Activated CD4-positive, alpha-beta T cell treated with anti-CD3 and anti-CD28 coated beads, Interleukin-2, amount 50 U/mL, for 48 hours (primary cell): Measurements from ENCODE around the gene ZBTB40.

ENCODE experiments used
- DNase-seq, 2 experiments: peaks; one replicate each; pipeline ENCODE4 v3.0.0-alpha.2; 2020

The ZBTB40 gene

GRCh38 chr1:22507587-22507986, 55.9 kb downstream of the ZBTB40 start:
- DNase-seq = no peak

DNA sequence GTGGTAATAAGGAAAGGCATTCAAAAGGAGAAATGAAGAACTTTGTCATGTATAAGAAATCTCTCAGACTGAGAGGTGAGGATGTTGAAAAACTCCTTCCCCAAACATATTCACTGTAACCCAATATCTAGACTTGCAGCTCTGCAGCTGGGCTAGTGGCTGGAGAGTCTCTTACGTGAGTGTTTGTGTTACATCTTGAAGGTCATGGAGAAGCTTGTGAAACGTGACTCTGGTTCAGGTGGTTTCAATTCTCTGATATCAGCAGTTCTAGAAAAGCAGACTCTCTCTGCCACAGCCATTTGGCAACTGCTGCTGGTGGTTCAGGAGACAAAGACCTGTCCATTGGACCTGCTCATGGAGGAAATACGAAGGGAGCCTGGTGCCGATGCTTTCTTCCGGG, 56.7 kb downstream of the ZBTB40 start:
- DNase-seq = no peak

DNA sequence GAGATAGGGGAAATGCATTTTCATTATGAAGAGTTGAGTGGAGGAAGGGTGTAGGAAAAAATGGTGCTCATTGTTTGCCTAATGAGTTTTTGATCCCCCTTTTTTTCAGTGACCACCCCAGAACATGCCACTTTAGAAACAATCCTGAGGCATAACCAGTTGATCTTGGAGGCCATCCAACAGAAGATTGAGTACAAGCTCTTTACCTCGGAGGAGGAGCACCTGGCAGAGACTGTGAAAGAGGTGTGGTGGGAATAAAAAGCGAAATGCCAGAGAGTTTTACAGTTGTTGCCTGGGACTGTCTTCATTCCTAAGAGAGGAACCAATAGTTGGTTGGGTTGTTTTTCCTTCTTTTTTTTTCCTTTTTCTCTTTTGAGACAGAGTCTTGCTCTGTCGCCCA, 57.3 kb downstream of the ZBTB40 start:
- DNase-seq = no peak

DNA sequence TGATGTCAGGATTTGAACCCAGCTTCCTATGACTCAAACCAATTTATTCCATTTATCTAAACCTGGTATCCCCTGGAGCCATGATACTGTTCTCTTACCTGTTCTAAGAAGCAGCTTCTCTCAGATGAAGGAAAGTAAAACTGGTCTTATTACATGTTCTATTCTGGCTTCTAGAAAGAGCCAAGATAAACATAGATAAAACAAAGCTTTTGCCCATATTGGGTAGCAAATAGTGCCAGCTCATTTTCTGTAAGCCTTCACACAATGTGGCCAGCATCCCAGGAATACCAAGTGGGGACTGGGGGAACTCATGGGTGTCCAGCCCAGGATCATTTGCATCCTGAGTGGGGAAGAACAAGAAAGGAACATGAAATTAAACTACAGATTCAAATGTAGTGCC, 58.2 kb downstream of the ZBTB40 start:
- no peak for DNase-seq

GRCh38 chr1:22512873-22513272, 61.2 kb downstream of the ZBTB40 start:
- DNase-seq = no peak

GRCh38 chr1:22516906-22517571, 65.4 kb downstream of the ZBTB40 start:
- DNase-seq = no peak

- no peak for DNase-seq
Observed at GRCh38 chr1:22517956-22518355, 66.3 kb downstream of the ZBTB40 start.

DNA sequence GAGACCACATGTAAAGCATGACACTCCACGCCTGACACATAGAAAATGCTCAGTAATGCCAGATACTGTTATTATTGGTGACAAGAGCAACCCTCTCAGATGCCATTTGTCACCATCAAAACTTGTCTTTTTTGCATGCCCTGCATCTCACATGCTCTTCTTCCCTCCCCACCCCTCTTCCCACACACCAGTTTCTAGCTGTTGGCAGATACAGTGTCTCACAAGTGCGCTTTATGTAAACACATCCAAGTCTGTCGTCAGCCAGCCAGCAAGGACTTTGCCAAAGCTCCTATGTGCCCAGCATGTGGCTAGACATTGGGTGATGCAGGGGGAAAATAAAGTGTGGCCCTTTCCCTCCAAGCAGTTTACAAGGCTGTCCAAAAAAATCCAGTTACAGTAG, 66.7 kb downstream of the ZBTB40 start:
- DNase-seq = no peak

GRCh38 chr1:22520871-22521270, 69.2 kb downstream of the ZBTB40 start:
- no peak for DNase-seq

- no peak for DNase-seq
Observed at GRCh38 chr1:22521692-22522091, 70.0 kb downstream of the ZBTB40 start.

DNA sequence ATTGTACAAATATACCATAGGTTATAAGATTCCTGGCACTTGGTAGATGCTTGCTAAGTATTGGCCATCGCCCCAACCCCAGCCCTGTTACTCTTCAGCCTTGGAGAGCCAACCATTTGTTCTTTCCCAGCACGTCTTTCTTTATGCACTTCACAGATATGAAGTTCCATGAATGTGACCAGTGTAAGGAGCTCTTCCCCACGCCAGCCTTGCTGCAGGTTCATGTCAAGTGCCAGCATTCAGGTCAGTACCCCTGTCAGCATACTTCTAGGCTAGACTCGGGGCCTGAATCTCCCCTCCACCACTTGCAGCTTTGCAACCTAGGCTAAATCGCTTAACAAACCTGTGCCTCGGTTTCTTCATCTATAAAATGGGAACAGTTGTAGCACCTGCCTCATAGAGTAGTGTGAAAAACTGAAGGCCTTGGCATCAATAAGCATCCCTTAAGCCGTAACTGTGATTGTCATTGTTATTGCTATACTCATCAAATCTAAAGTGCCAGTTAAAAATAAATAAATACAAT, 70.6 kb downstream of the ZBTB40 start:
- DNase-seq = no peak

- no peak for DNase-seq
Observed at GRCh38 chr1:22524481-22524880, 72.8 kb downstream of the ZBTB40 start.

DNA sequence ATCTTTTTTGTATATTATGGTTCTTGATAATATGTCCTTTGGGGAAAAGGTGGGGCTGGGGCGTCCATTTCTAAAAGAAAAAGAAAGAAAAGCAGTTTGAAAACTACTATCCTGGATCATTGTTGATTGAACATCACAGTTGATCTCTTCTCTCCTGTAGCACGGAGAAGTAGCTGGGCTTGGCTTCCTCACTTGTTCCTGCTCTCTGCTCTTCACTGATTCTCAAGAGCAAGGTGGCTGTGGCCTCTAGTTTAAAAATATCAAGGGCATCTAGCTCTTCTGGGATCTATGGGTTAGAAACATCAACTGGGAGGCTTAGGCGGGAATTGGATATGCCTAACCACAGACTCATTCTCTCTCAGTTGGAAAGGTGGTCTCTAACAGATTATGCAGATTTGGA, 73.6 kb downstream of the ZBTB40 start:
- no peak for DNase-seq

- no peak for DNase-seq
Observed at GRCh38 chr1:22525646-22526045, 74.0 kb downstream of the ZBTB40 start.

GRCh38 chr1:22526098-22526497, 74.4 kb downstream of the ZBTB40 start:
- DNase-seq = no peak

DNA sequence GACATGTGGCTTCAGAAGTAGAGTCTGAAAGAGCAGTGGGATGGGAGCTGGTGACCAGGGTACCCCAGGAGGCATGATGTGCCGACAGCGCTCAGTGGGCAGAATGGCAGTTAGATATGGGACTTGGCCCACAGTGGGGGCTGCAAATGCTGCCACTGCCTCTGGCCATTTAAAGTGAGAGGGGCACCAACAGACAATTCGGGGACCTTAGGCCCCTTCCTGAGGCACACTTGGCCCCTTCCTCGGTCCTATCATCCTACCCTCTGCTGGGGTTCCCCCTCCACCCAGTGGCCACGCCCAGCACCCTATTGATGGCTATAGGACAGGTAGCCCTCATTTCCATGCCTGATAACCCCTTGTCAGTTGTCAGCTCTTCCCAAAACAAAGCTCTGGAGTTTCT, 75.0 kb downstream of the ZBTB40 start:
- DNase-seq = no peak

DNA sequence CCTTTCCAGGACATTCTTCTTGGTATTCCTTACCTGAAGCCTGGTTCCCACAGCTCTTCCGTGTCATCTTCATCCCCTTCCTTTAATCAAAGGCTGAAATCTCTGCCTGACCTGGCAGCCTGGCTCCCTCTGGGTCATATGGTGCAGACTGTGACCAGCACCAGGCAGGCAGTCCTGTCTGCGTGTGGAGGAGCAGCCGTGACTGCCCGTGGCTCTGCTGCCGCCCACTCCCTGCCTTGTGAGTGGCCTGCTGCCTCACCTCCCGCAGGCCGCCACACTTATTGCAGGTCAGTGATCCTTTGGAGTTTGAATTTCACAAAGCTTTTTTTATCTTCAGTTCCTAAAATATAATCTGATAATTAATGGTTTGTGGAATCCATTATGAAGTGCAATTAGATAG, 75.5 kb downstream of the ZBTB40 start:
- DNase-seq = no peak

GRCh38 chr1:22527555-22528296, 76.1 kb downstream of the ZBTB40 start:
- no peak for DNase-seq

DNA sequence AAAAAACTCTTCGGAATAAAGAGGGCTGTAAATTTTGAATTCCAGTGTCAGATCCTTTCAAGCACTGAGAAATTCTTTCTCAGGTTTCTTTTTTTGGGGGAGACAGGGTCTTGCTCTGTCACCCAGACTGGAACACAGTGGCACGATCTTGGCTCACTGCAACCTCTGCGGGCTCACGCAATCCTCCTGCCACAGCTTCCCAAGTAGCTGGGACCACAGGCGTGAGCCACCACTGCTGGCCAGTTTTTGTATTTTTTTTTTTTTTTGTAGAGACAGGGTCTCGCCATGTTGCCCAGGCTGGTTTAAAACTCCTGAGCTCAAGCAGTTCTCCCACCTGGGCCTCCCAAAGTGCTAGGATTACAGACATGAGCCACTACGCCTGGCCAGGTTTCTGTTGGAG, 76.8 kb downstream of the ZBTB40 start:
- no peak for DNase-seq

GRCh38 chr1:22529901-22530621, 78.4 kb downstream of the ZBTB40 start:
- no peak for DNase-seq

- DNase-seq = no peak
Observed at GRCh38 chr1:22530715-22531114, 79.1 kb downstream of the ZBTB40 start.

GRCh38 chr1:22531251-22531650, 79.6 kb downstream of the ZBTB40 start:
- DNase-seq = no peak

GRCh38 chr1:22533244-22533895, 81.7 kb downstream of the ZBTB40 start:
- DNase-seq = no peak
